ENCODE measurements around the gene SPATA45. TPM values are rescaled to one million over a fixed set of nuclear protein-coding genes. Genes with fewer than 3 reads are reported as not detected.
A peak's percentile ranks its signal among the peaks of the same experiment; 100 is the strongest.

Gene SPATA45
- total and polyA plus RNA-seq, 2 of the 13 experiments (the other 11 are each of a cell fraction or from before 2014, with no cell fraction given): 0.17 to 0.64 TPM

DNA sequence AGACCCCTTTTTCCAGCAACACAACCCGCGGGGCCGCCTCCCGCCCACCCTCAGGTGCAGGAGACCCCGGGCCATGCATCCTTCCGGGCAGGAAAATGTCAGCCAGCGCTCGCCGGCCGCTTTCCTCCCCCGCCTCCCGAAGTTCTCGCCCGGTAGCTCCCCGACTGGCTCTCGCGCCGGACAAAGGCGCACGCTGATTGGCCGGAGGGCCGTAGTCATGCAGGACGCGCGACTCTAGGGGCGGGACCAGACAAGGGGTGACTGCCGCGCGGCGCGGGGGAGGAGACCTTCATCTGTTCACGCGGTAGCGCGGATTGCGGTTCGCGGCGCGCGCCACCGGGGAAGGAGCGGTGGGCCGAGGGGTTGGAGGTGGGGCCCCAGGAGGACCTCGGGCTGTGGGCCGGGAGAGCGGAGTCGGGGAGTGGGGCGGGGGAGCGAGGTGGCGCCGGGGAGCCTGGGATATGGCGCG is 10.6 kb upstream of the SPATA45 start, which contains the start of gene FLVCR1 (continued):
- TF ChIP-seq, protein P1, sequence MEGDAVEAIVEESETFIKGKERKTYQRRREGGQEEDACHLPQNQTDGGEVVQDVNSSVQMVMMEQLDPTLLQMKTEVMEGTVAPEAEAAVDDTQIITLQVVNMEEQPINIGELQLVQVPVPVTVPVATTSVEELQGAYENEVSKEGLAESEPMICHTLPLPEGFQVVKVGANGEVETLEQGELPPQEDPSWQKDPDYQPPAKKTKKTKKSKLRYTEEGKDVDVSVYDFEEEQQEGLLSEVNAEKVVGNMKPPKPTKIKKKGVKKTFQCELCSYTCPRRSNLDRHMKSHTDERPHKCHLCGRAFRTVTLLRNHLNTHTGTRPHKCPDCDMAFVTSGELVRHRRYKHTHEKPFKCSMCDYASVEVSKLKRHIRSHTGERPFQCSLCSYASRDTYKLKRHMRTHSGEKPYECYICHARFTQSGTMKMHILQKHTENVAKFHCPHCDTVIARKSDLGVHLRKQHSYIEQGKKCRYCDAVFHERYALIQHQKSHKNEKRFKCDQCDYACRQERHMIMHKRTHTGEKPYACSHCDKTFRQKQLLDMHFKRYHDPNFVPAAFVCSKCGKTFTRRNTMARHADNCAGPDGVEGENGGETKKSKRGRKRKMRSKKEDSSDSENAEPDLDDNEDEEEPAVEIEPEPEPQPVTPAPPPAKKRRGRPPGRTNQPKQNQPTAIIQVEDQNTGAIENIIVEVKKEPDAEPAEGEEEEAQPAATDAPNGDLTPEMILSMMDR (CRISPR knock-in tag; IDR thresholded peaks at IDR 0.05): no peak
- TF ChIP-seq MAFG (CRISPR knock-in tag; IDR thresholded peaks at IDR 0.05): no peak
- TF ChIP-seq NFATC3 (CRISPR knock-in tag; IDR thresholded peaks at IDR 0.05): no peak
- peak; percentile 14; the same call in 1 of the 2 replicates for TF ChIP-seq HMG20A (CRISPR knock-in tag; IDR thresholded peaks at IDR 0.05; ENCODE audit: borderline replicate concordance)
- no peak for TF ChIP-seq NFE2L2 (IDR thresholded peaks at IDR 0.05; ENCODE audit: low read length)
- TF ChIP-seq ZNF350 (CRISPR knock-in tag; IDR thresholded peaks at IDR 0.05; ENCODE audit: borderline replicate concordance, low read depth): peak; percentile 69; the same call in 1 of the 2 replicates
- TF ChIP-seq IRF2 (CRISPR knock-in tag; IDR thresholded peaks at IDR 0.05): peak; percentile 39; the same call in 1 of the 2 replicates
- TF ChIP-seq SYNCRIP (IDR thresholded peaks at IDR 0.05; ENCODE audit: insufficient read depth, low read depth, low read length): no peak
- TF ChIP-seq, protein P2, sequence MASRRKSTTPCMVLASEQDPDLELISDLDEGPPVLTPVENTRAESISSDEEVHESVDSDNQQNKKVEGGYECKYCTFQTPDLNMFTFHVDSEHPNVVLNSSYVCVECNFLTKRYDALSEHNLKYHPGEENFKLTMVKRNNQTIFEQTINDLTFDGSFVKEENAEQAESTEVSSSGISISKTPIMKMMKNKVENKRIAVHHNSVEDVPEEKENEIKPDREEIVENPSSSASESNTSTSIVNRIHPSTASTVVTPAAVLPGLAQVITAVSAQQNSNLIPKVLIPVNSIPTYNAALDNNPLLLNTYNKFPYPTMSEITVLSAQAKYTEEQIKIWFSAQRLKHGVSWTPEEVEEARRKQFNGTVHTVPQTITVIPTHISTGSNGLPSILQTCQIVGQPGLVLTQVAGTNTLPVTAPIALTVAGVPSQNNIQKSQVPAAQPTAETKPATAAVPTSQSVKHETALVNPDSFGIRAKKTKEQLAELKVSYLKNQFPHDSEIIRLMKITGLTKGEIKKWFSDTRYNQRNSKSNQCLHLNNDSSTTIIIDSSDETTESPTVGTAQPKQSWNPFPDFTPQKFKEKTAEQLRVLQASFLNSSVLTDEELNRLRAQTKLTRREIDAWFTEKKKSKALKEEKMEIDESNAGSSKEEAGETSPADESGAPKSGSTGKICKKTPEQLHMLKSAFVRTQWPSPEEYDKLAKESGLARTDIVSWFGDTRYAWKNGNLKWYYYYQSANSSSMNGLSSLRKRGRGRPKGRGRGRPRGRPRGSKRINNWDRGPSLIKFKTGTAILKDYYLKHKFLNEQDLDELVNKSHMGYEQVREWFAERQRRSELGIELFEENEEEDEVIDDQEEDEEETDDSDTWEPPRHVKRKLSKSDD (CRISPR knock-in tag; IDR thresholded peaks at IDR 0.05; ENCODE audit: low read depth): peak; percentile 68
- 0 out of 2 replicates have a peak, but pooled peaks have one; percentile 12 for TF ChIP-seq ESRRA (CRISPR knock-in tag; IDR thresholded peaks at IDR 0.05; ENCODE audit: low read depth)
- peak; percentile 60 for TF ChIP-seq ELF1 (CRISPR knock-in tag; IDR thresholded peaks at IDR 0.05)
- TF ChIP-seq, protein P3, sequence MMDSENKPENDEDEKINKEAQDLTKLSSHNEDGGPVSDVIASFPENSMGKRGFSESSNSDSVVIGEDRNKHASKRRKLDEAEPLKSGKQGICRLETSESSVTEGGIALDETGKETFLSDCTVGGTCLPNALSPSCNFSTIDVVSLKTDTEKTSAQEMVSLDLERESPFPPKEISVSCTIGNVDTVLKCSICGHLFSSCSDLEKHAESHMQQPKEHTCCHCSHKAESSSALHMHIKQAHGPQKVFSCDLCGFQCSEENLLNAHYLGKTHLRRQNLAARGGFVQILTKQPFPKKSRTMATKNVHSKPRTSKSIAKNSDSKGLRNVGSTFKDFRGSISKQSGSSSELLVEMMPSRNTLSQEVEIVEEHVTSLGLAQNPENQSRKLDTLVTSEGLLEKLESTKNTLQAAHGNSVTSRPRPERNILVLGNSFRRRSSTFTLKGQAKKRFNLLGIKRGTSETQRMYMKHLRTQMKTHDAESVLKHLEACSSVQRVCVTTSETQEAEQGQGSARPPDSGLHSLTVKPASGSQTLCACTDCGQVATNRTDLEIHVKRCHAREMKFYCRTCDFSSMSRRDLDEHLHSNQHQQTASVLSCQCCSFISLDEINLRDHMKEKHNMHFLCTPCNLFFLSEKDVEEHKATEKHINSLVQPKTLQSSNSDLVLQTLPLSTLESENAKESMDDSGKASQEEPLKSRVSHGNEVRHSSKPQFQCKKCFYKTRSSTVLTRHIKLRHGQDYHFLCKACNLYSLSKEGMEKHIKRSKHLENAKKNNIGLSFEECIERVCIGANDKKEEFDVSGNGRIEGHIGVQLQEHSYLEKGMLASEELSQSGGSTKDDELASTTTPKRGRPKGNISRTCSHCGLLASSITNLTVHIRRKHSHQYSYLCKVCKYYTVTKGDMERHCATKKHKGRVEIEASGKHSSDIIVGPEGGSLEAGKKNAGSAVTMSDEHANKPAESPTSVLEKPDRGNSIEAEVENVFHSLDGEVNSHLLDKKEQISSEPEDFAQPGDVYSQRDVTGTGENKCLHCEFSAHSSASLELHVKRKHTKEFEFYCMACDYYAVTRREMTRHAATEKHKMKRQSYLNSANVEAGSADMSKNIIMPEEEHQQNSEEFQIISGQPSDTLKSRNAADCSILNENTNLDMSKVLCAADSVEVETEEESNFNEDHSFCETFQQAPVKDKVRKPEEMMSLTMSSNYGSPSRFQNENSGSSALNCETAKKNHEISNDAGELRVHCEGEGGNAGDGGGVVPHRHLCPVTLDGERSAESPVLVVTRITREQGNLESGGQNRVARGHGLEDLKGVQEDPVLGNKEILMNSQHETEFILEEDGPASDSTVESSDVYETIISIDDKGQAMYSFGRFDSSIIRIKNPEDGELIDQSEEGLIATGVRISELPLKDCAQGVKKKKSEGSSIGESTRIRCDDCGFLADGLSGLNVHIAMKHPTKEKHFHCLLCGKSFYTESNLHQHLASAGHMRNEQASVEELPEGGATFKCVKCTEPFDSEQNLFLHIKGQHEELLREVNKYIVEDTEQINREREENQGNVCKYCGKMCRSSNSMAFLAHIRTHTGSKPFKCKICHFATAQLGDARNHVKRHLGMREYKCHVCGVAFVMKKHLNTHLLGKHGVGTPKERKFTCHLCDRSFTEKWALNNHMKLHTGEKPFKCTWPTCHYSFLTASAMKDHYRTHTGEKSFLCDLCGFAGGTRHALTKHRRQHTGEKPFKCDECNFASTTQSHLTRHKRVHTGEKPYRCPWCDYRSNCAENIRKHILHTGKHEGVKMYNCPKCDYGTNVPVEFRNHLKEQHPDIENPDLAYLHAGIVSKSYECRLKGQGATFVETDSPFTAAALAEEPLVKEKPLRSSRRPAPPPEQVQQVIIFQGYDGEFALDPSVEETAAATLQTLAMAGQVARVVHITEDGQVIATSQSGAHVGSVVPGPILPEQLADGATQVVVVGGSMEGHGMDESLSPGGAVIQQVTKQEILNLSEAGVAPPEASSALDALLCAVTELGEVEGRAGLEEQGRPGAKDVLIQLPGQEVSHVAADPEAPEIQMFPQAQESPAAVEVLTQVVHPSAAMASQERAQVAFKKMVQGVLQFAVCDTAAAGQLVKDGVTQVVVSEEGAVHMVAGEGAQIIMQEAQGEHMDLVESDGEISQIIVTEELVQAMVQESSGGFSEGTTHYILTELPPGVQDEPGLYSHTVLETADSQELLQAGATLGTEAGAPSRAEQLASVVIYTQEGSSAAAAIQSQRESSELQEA (CRISPR knock-in tag; IDR thresholded peaks at IDR 0.05; ENCODE audit: not compliant biosample characterization): peak; percentile 34
- no peak for TF ChIP-seq ZBTB26 (CRISPR knock-in tag; IDR thresholded peaks at IDR 0.05; ENCODE audit: borderline replicate concordance)
- no peak for TF ChIP-seq EEA1 (CRISPR knock-in tag; IDR thresholded peaks at IDR 0.05; ENCODE audit: borderline replicate concordance)
- no peak for TF ChIP-seq HCFC1 (IDR thresholded peaks at IDR 0.05; ENCODE audit: low read depth, low read length)
- TF ChIP-seq KLF13 (CRISPR knock-in tag; IDR thresholded peaks at IDR 0.05): no peak

Measured in HepG2 (cell line).